B cell (primary cell): ENCODE measurements around the gene PPP4R1. TPM values are rescaled to one million over a fixed set of nuclear protein-coding genes. Genes with fewer than 3 reads are reported as not detected.

ENCODE experiments used
- ATAC-seq: fragments of 200-7000 bp; cut with Tn5 transposase; one replicate; pipeline ENCODE4 v1.10.0; 2021; ENCODE audit warnings: low read depth, mild to moderate bottlenecking, moderate number of reproducible peaks, moderate library complexity
- CTCF ChIA-PET: fragments of 350-600 bp; sonication (Branson Sonifier 250); formaldehyde crosslinking; loops from one replicate; lab custom pipeline; 2021; ENCODE audit warnings: antibody characterized with exemption, inconsistent platforms; lab: Charles Lee
- POLR2A ChIA-PET: fragments of 350-600 bp; sonication (Branson Sonifier 250); formaldehyde crosslinking; loops from one replicate; lab custom pipeline; 2021; ENCODE audit warnings: antibody characterized with exemption; lab: Charles Lee
- DNase-seq: peaks from one replicate; pipeline ENCODE4 v3.0.0; 2013
- H2AFZ ChIP-seq: 2 replicates; pipeline ENCODE4 v1.6.1; 2012; ENCODE audit warnings: mild to moderate bottlenecking, low read depth, low read length; ENCODE audit not compliant: insufficient read depth, poor library complexity, severe bottlenecking
- H3K27ac ChIP-seq, 2 donors: 1 replicate in 1 of 2; 2 replicates in 1 of 2; pipeline ENCODE4 v1.5.1; 2012 to 2013; ENCODE audit warnings: low read length in 2 of 2, mild to moderate bottlenecking in 2 of 2, moderate library complexity in 1 of 2
- H3K27me3 ChIP-seq, 4 experiments: fragments of 200-600 bp in 1 of 4; sonication (generic) in 1 of 4; replicated peaks in 1 of 4; 1 replicate in 2 of 4; 2 replicates in 2 of 4; pipeline versions ENCODE4 v1.6.1 to v1.7.0; 2013 to 2016; ENCODE audit warnings: low read length in 3 of 4, mild to moderate bottlenecking in 2 of 4, mixed read lengths in 1 of 4, moderate library complexity in 1 of 4; ENCODE audit not compliant: insufficient read depth in 4 of 4, control insufficient read depth in 3 of 4; ENCODE audit errors: control extremely low read depth in 1 of 4
- H3K36me3 ChIP-seq, 2 experiments: replicated peaks in 1 of 2; 1 replicate in 1 of 2; 2 replicates in 1 of 2; pipeline versions ENCODE4 v1.6.1 to v1.7.1; 2013; ENCODE audit warnings: low read length in 1 of 2; ENCODE audit not compliant: insufficient read depth in 2 of 2, control insufficient read depth in 1 of 2; ENCODE audit errors: control extremely low read depth in 1 of 2, extremely low read depth in 1 of 2
- H3K4me1 ChIP-seq, 2 donors: fragments of 200-600 bp in 1 of 2; sonication (generic) in 1 of 2; 1 replicate in 1 of 2; 2 replicates in 1 of 2; pipeline versions ENCODE4 v1.5.1 to v1.6.1; 2013 to 2017; ENCODE audit warnings: low read length in 2 of 2; ENCODE audit not compliant: control insufficient read depth in 2 of 2, insufficient read depth in 2 of 2
- H3K4me2 ChIP-seq: replicated peaks from 2 replicates; pipeline ENCODE3; 2012; ENCODE audit warnings: mild to moderate bottlenecking, low read depth, low read length; ENCODE audit not compliant: poor library complexity, severe bottlenecking
- H3K4me3 ChIP-seq, 5 experiments: fragments of 200-600 bp in 1 of 5; sonication (generic) in 1 of 5; 1 replicate in 3 of 5; 2 replicates in 2 of 5; pipeline versions ENCODE4 v1.5.1 to v1.7.0; 2011 to 2016; ENCODE audit warnings: low read length in 4 of 5, mild to moderate bottlenecking in 4 of 5, low read depth in 2 of 5, control low read depth in 1 of 5, moderate library complexity in 1 of 5; ENCODE audit not compliant: insufficient read depth in 1 of 5; ENCODE audit errors: control extremely low read depth in 1 of 5, extremely low read depth in 1 of 5
- H3K79me2 ChIP-seq: fragments of 200-600 bp; sonication (generic); one replicate; pipeline ENCODE4 v1.6.0; 2016; ENCODE audit warnings: low read length; ENCODE audit not compliant: control insufficient read depth, insufficient read depth
- H3K9ac ChIP-seq: fragments of 200-600 bp; sonication (generic); 2 replicates; pipeline ENCODE4 v1.6.1; 2017; ENCODE audit warnings: mild to moderate bottlenecking, low read length, moderate library complexity
- H3K9me3 ChIP-seq, 3 donors: one replicate each; pipeline versions ENCODE4 v1.6.1 to v1.7.1; 2013; ENCODE audit warnings: low read length in 2 of 3; ENCODE audit not compliant: control insufficient read depth in 2 of 3, insufficient read depth in 1 of 3; ENCODE audit errors: control extremely low read depth in 1 of 3
- H4K20me1 ChIP-seq: 2 replicates; pipeline ENCODE4 v1.6.0; 2012; ENCODE audit warnings: mild to moderate bottlenecking, low read length; ENCODE audit not compliant: insufficient read depth, control insufficient read depth, poor library complexity, severe bottlenecking
- H3K27ac Mint-ChIP-seq: one replicate; pipeline ENCODE4 v1.8.0; 2021; ENCODE audit warnings: mixed read lengths
- H3K27me3 Mint-ChIP-seq: one replicate; pipeline ENCODE4 v1.8.0; 2021; ENCODE audit warnings: mixed read lengths
- H3K4me1 Mint-ChIP-seq: one replicate; pipeline ENCODE4 v1.8.0; 2021; ENCODE audit warnings: mixed read lengths
- H3K4me3 Mint-ChIP-seq: one replicate; pipeline ENCODE4 v1.8.0; 2021; ENCODE audit warnings: mixed read lengths
- H3K9me3 Mint-ChIP-seq: one replicate; pipeline ENCODE4 v1.8.0; 2022; ENCODE audit warnings: mixed read lengths; ENCODE audit not compliant: insufficient read depth
- CTCF ChIP-seq: fragments of 200-600 bp; IDR thresholded peaks from one replicate; pipeline ENCODE4 v1.8.0; 2022; ENCODE audit warnings: antibody characterized with exemption, mild to moderate bottlenecking
- EZH2 ChIP-seq: IDR thresholded peaks from 2 replicates; pipeline ENCODE4 v1.6.1; 2012; ENCODE audit warnings: borderline replicate concordance, low read depth, mild to moderate bottlenecking, moderate library complexity, low read length; ENCODE audit not compliant: insufficient read depth, poor library complexity, severe bottlenecking
- WGBS: methylation state at CpG from one replicate; pipeline ENCODE4 v1.1.5; 2013; ENCODE audit warnings: missing lambda C conversion rate; ENCODE audit not compliant: insufficient coverage; 5-methylcytosine and 5-hydroxymethylcytosine counted together
- intact Hi-C: fragments of 100-400 bp; cut with micrococcal nuclease; formaldehyde crosslinking; loops from one replicate; pipeline ENCODE4 v1.10.0; 2022
- polyA plus RNA-seq: library from polyadenylated mRNA; depleted of rRNA; stranded (reverse); fragments of >200 nt; gene quantifications from 2 replicates; pipeline ENCODE4 v1.2.3, GENCODE V29; 2012
- total RNA-seq, 2 donors: library from RNA; stranded (reverse); fragments of 120-200 nt in 1 of 2; gene quantifications; 1 replicate in 1 of 2; 2 replicates in 1 of 2; pipeline versions ENCODE4 v1.2.3 to v1.2.4, GENCODE V29; 2013 to 2022

Gene PPP4R1
- total and polyA plus RNA-seq, 2 donors (not counting 1 experiment from before 2014, with no cell fraction given), result 33.4 to 57.1 TPM

GRCh38 chr18:9539283-9539682, 75.1 kb downstream of the PPP4R1 start:
- no peak overlapping the region for H2AFZ ChIP-seq
- H3K27ac ChIP-seq, result no peak overlapping the region
- no peak for TF ChIP-seq CTCF
- no peak for TF ChIP-seq EZH2
- CTCF ChIA-PET, result no interaction called here
- H3K9me3 ChIP-seq, result no peaks in the 10 kb centered on the region
- H3K36me3 ChIP-seq, result peaks cover 2 to 40% of the 10 kb centered on the region in 2 experiments
- intact Hi-C loops, result no loop called here
- POLR2A ChIA-PET, result no interaction called here
- Mint-ChIP-seq H3K9me3 (no peaks in the 10 kb centered on the region), H3K4me3 (no peak overlapping the region), H3K27ac (no peak overlapping the region), H3K4me1 (no peaks in the 10 kb centered on the region), H3K27me3 (no peaks in the 10 kb centered on the region)
- H3K4me3 ChIP-seq, result no peak overlapping the region
- H3K9ac ChIP-seq, result no peak overlapping the region
- ATAC-seq, result no peak
- no peak overlapping the region for H3K4me2 ChIP-seq
- WGBS, result 98% methylated on average over 4 of the region's 6 CpGs
- no peaks in the 10 kb centered on the region for H3K4me1 ChIP-seq
- H3K79me2 ChIP-seq, result no peaks in the 10 kb centered on the region
- no peaks in the 10 kb centered on the region for H3K27me3 ChIP-seq
- H4K20me1 ChIP-seq, result no peaks in the 10 kb centered on the region
- no peak for DNase-seq

GRCh38 chr18:9537677-9538076, 76.7 kb downstream of the PPP4R1 start:
- TF ChIP-seq EZH2 (no peak), CTCF (no peak)
- Histone ChIP-seq H3K79me2 (no peaks in the 10 kb centered on the region), H3K27ac (no peak overlapping the region), H3K27me3 (no peaks in the 10 kb centered on the region), H4K20me1 (no peaks in the 10 kb centered on the region), H3K4me3 (no peak overlapping the region), H3K9me3 (no peaks in the 10 kb centered on the region), H3K9ac (no peak overlapping the region), H3K4me2 (no peak overlapping the region), H2AFZ (no peak overlapping the region), H3K4me1 (no peaks in the 10 kb centered on the region), H3K36me3 (peaks cover 4 to 56% of the 10 kb centered on the region in 2 experiments)
- H3K27me3 Mint-ChIP-seq, result no peaks in the 10 kb centered on the region
- H3K4me3 Mint-ChIP-seq, result no peak overlapping the region
- no peaks in the 10 kb centered on the region for H3K4me1 Mint-ChIP-seq
- intact Hi-C loops, result no loop called here
- no peak overlapping the region for H3K27ac Mint-ChIP-seq
- ATAC-seq (no peak), DNase-seq (no peak)
- ChIA-PET CTCF (no interaction called here), POLR2A (interaction anchor here (0.6 kb wide), 1 partner anchor 61 kb away, joined by 11 read pairs; no protein-coding TSS in a partner anchor)
- 97% methylated on average over 6 of the region's 6 CpGs for WGBS
- H3K9me3 Mint-ChIP-seq, result no peaks in the 10 kb centered on the region
